Measurements from ENCODE around the gene SERPINB2.

GRCh38 chr18:63951302-63951705, 63.8 kb downstream of the SERPINB2 start:
- TF ChIP-seq, protein P1, sequence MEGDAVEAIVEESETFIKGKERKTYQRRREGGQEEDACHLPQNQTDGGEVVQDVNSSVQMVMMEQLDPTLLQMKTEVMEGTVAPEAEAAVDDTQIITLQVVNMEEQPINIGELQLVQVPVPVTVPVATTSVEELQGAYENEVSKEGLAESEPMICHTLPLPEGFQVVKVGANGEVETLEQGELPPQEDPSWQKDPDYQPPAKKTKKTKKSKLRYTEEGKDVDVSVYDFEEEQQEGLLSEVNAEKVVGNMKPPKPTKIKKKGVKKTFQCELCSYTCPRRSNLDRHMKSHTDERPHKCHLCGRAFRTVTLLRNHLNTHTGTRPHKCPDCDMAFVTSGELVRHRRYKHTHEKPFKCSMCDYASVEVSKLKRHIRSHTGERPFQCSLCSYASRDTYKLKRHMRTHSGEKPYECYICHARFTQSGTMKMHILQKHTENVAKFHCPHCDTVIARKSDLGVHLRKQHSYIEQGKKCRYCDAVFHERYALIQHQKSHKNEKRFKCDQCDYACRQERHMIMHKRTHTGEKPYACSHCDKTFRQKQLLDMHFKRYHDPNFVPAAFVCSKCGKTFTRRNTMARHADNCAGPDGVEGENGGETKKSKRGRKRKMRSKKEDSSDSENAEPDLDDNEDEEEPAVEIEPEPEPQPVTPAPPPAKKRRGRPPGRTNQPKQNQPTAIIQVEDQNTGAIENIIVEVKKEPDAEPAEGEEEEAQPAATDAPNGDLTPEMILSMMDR (IDR thresholded peaks at IDR 0.05) = no peak
- TF ChIP-seq POLR2A (IDR thresholded peaks at IDR 0.05) = no peak

All from adrenal gland (tissue), 5 donors.